Ascending aorta (tissue), 2 donors: ENCODE measurements around the gene GRM5. TPM values are rescaled to one million over a fixed set of nuclear protein-coding genes. Genes with fewer than 3 reads are reported as not detected.

Source experiments
- DNase-seq, 2 donors: peaks; one replicate each; pipeline ENCODE4 v3.0.0-alpha.2; 2019; ENCODE audit warnings: low spot score in 2 of 2
- H3K27ac ChIP-seq, 2 donors: fragments of 200-600 bp; sonication (generic); one replicate each; pipeline ENCODE4 v1.5.1; 2016 to 2017; ENCODE audit warnings: mild to moderate bottlenecking in 1 of 2
- H3K27me3 ChIP-seq: fragments of 200-600 bp; sonication (generic); one replicate; pipeline ENCODE4 v1.5.1; 2017
- H3K36me3 ChIP-seq, 2 donors: fragments of 200-600 bp; sonication (generic); one replicate each; pipeline ENCODE4 v1.5.1; 2016
- H3K4me1 ChIP-seq, 2 donors: fragments of 200-600 bp; sonication (generic); one replicate each; pipeline ENCODE4 v1.5.1; 2016 to 2017; ENCODE audit warnings: mild to moderate bottlenecking in 1 of 2
- H3K4me3 ChIP-seq, 2 donors: fragments of 200-600 bp; sonication (generic); one replicate each; pipeline ENCODE4 v1.5.1; 2016 to 2017; ENCODE audit warnings: mild to moderate bottlenecking in 1 of 2
- H3K9me3 ChIP-seq, 2 donors: fragments of 200-600 bp; sonication (generic); one replicate each; pipeline ENCODE4 v1.5.1; 2016
- intact Hi-C: fragments of 100-400 bp; cut with DNase I; formaldehyde crosslinking; loops from one replicate; pipeline ENCODE4 v1.15.1; 2023
- total RNA-seq: library from RNA; depleted of rRNA; stranded (reverse); fragments of >200 nt; gene quantifications from one replicate; pipeline ENCODE4 v1.1.0, GENCODE V29; 2016
- TF ChIP-seq, protein P1 (sequence below), 3 experiments: fragments of 200-600 bp in 2 of 3; fragments of 450-650 bp in 1 of 3; sonication (generic) in 2 of 3; IDR thresholded peaks; one replicate each; pipeline ENCODE4 v1.5.1; 2016 to 2019; ENCODE audit warnings: antibody characterized with exemption in 3 of 3, mild to moderate bottlenecking in 1 of 3, moderate library complexity in 1 of 3

The GRM5 gene
- total RNA-seq, 1 donor from 2014 or later = 10.2 TPM

DNA sequence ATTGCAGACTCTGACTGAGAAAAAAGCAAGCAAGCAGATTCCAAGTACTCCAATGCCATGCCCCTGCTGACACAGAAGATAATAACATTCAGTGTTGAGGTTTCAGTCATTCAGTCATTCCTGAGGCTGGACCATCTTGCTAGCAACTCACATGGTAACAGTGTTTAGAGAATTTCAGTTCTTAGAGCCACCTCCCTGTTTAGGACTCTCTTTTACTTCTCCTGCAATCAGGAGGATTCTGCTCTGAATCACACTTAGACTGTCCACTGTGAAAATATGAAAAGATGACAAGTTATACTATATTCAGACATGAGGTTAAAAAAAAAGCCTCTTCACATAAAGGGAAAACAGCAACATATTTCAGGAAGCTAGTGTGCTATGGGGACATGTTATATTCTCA lies 544.4 kb downstream of the GRM5 start:
- H3K9me3 ChIP-seq = no peaks in the 10 kb centered on the region
- no peaks in the 10 kb centered on the region for H3K4me1 ChIP-seq
- H3K36me3 ChIP-seq = no peaks in the 10 kb centered on the region
- DNase-seq = no peak
- TF ChIP-seq, protein P1, sequence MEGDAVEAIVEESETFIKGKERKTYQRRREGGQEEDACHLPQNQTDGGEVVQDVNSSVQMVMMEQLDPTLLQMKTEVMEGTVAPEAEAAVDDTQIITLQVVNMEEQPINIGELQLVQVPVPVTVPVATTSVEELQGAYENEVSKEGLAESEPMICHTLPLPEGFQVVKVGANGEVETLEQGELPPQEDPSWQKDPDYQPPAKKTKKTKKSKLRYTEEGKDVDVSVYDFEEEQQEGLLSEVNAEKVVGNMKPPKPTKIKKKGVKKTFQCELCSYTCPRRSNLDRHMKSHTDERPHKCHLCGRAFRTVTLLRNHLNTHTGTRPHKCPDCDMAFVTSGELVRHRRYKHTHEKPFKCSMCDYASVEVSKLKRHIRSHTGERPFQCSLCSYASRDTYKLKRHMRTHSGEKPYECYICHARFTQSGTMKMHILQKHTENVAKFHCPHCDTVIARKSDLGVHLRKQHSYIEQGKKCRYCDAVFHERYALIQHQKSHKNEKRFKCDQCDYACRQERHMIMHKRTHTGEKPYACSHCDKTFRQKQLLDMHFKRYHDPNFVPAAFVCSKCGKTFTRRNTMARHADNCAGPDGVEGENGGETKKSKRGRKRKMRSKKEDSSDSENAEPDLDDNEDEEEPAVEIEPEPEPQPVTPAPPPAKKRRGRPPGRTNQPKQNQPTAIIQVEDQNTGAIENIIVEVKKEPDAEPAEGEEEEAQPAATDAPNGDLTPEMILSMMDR (IDR thresholded peaks at IDR 0.05) = no peak
- intact Hi-C loops = no loop called here
- H3K27ac ChIP-seq = no peak overlapping the region
- no peaks in the 10 kb centered on the region for H3K27me3 ChIP-seq
- no peak overlapping the region for H3K4me3 ChIP-seq

DNA sequence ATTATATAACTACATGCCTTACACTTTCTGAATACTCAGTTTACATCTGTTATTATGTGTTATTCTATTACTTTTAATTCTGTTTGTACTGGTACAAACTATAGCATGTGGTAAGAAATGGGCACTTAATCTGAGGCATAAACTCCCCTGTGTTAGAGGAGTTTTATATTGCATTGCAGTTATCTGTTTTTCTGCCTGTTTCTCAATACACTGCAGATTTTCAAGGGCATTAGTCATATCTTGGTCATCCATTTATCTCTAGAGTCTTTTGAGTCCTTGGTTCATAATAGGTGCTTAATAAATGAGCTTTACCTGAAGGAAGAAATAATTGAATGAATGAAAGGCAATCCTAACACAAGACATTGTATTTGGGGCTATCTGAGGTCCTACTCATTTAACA lies 545.4 kb downstream of the GRM5 start:
- no peak overlapping the region for H3K27ac ChIP-seq
- intact Hi-C loops = no loop called here
- no peaks in the 10 kb centered on the region for H3K36me3 ChIP-seq
- no peak overlapping the region for H3K4me3 ChIP-seq
- TF ChIP-seq, protein P1 (IDR thresholded peaks at IDR 0.05) = no peak
- H3K9me3 ChIP-seq = no peaks in the 10 kb centered on the region
- no peaks in the 10 kb centered on the region for H3K27me3 ChIP-seq
- DNase-seq = no peak
- H3K4me1 ChIP-seq = no peaks in the 10 kb centered on the region

DNA sequence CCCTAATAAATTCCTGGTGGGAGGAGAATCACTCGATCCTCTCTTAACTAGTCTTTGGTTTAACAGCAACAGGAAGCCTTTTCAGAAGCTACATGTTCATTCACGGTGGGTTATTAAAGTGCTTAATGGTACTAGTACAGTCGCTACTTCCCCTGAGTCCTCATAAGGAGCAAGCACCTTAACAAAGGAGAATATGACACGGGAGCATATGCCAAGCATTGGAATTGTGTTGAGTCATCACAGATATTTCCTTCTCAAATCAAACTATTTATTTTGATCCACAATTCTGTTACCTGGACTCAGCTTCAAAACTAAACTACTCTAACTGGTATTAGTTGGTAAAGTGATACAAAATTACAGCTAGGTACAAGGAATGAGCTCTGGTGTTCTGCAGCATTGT lies 550.8 kb downstream of the GRM5 start:
- no peak for DNase-seq
- H3K36me3 ChIP-seq = no peaks in the 10 kb centered on the region
- intact Hi-C loops = no loop called here
- TF ChIP-seq, protein P1 (IDR thresholded peaks at IDR 0.05) = no peak
- no peak overlapping the region for H3K27ac ChIP-seq
- no peaks in the 10 kb centered on the region for H3K4me1 ChIP-seq
- H3K9me3 ChIP-seq = no peaks in the 10 kb centered on the region
- no peak overlapping the region for H3K4me3 ChIP-seq
- H3K27me3 ChIP-seq = no peaks in the 10 kb centered on the region

DNA sequence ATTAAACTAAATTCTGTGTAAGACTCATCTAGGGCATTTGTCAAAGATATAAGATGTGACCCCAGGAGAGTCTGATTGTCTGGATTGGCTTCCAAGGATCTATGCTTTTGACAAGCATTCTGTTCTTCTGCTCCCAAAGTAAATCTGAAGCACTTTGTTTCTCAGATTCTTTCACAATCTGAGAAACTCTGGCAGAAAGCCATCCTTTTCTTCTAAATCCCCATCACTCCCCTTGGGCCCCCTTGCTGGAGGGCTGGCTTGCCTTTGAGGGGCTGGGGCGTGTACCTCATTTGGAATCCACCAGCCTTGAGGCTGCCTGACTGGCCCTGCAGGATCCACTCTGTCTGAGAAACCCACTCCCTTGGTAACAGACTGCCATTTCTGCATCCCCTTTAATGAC lies 554.8 kb downstream of the GRM5 start:
- TF ChIP-seq, protein P1 (IDR thresholded peaks at IDR 0.05) = no peak
- H3K27me3 ChIP-seq = no peaks in the 10 kb centered on the region
- intact Hi-C loops = no loop called here
- H3K27ac ChIP-seq = no peak overlapping the region
- no peak overlapping the region for H3K4me3 ChIP-seq
- H3K36me3 ChIP-seq = no peaks in the 10 kb centered on the region
- peaks cover 0 to 2% of the 10 kb centered on the region in 2 donors for H3K4me1 ChIP-seq
- no peak for DNase-seq
- no peaks in the 10 kb centered on the region for H3K9me3 ChIP-seq

DNA sequence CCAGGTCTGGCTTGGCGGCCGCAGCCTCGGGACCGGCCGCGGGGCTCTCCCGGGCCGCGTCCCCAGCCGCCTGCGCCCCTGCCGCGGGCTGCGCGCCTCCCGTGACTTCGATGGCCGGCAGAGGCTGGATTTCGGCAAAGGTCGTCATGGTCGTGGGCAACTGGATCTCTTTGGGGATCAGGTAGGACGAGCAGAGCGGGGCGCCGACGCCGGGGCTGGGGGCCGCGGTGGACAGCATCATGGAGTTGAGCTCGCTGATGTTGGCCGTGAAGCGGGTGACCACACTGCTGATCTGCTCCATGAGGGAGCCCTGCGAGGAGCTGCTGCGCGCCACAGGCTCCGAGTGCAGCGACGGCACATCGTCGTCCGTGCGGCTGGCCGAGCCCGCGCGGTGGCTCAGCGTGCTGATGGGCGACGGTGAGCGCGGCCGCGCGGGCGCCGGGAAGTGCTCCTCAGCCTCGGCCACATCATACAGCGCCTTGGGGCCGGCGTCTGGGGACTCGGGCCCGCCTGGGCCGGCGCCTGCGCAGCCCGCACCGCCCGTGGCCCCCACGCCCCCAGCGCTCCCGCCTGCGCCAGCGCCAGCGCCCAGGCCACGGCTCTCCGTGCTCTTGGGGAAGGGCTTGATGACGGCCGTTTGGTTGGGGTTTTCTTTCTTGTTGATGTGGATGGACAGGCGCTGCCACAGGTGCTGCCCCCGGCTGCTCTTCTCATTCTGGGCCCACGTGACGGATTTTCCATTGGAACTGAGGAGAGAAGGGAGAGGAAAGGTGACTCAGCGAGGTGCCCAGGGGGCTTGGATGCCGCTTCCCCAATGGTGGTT lies 556.8 kb downstream of the GRM5 start:
- H3K27ac ChIP-seq = no peak overlapping the region
- H3K36me3 ChIP-seq = no peaks in the 10 kb centered on the region
- H3K4me3 ChIP-seq = peak overlapping the region; percentile 62 to 63
- peak in 1 of 2 donors; percentile 61 for DNase-seq
- H3K27me3 ChIP-seq = no peaks in the 10 kb centered on the region
- no peaks in the 10 kb centered on the region for H3K9me3 ChIP-seq
- TF ChIP-seq, protein P1 (IDR thresholded peaks at IDR 0.05) = no peak
- H3K4me1 ChIP-seq = peaks cover 0 to 2% of the 10 kb centered on the region in 2 donors
- intact Hi-C loops = no loop called here
